Sciatic nerve (tissue), 2 donors: ENCODE data around the gene SLC44A1. TPM values are rescaled to one million over a fixed set of nuclear protein-coding genes. Genes with fewer than 3 reads are reported as not detected.
A peak's percentile ranks its signal among the peaks of the same experiment; 100 is the strongest.

Experiments
- ATAC-seq: fragments of 200-7000 bp; cut with Tn5 transposase; one replicate; pipeline ENCODE4 v1.9.1; 2020; ENCODE audit warnings: mild to moderate bottlenecking, moderate library complexity
- DNase-seq: peaks from one replicate; pipeline ENCODE4 v3.0.0-alpha.2; 2020; ENCODE audit warnings: low spot score
- intact Hi-C: fragments of 100-400 bp; cut with DNase I; formaldehyde crosslinking; loops from one replicate; pipeline ENCODE4 v1.14.2; 2022
- total RNA-seq: library from RNA; stranded (reverse); fragmentation: NEBNext Ultra II Directional; extraction: Animal tissue kit (Norgen Biotek cat#: 25700); gene quantifications from one replicate; pipeline ENCODE4 v1.2.1, GENCODE V29; 2021
- donor health status: DM: no; HTN: no; CAD: no.
- donor health status: DM: no; HTN: no; CAD: no.

SLC44A1 gene
- total RNA-seq, 1 donor from 2014 or later: 82.2 TPM

DNA sequence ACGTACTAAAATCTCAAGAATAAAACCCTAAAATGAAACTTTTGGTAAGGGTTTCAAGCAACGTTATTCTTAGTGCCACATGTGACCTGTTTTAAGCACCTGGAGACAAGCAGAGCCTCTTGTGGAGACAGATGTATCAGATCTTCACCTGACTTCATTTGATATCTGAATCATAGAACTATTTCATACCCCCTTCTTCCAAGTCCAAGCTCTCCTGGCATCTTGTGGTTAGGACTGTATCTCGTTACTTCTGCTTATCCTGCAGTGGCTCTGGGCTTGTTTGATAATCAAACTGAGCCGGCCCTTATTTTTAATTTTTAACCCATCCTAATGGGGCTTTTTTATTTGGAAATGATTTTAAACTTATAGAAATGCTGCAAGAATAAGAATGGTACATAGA is 192.3 kb downstream of the SLC44A1 start:
- no peak for ATAC-seq
- intact Hi-C loops: no loop called here
- no peak for DNase-seq

GRCh38 chr9:105437704-105438103 is 193.3 kb downstream of the SLC44A1 start:
- no peak for DNase-seq
- intact Hi-C loops: no loop called here
- no peak for ATAC-seq

DNA sequence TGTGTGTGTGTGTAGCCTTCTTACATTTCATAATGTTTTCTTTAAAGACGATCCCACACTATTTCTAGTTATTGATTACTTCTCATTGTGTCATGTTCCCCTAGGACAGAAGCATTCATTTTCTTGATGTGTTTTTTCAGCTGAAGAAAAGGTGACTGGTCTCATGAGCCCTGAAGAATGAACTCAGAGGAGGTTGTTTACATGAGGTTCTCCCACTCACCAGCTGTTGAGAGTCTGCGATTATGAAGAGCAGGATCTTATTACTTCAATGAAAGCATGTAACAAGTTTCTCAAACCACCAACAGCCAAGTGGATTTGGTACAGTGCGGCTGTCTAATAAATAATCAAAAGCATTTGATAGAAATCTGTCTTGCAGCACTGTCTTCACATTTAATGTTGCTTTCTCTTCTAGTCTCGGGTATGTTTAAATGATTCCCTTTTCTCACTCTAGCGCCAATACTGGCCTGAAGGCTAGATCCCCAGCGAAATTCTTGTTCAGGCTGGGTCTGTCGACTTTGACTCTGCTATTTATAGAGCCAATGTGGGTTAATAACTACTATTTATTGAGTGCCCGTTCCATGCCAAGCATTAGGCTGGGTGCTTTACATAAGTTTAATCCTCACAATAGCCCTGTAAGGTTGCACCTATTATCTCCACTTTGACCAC is 193.8 kb downstream of the SLC44A1 start:
- DNase-seq: no peak
- peak; percentile 57 for ATAC-seq
- intact Hi-C loops: no loop called here

GRCh38 chr9:105439428-105439827 is 195.0 kb downstream of the SLC44A1 start:
- ATAC-seq (peak; percentile 70), DNase-seq (no peak)
- intact Hi-C loops: no loop called here

DNA sequence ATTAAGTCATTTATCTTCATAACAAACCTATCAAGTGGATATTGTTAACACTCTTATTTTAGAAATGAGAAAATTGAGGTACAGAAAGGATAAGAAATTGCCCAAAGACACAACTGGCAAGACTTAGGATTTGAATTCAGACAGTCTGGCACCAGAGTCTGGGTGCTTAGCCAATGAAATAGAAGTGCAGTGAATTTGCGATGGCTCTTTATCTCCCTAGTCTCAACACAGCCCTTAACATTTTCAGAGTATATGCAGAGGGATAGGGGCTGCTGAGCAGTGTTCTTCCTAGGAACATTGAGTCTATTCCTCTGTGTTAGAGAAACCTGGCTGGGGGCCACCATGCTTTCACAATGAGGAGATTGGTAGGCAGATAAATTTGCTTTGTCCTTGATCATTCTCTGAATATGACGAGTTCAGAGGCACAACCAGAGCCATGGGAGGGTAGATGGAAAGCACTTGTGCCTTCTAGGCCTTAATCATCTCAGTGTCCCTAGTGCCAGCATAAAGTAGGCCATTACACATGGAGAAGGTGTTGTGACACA is 197.2 kb downstream of the SLC44A1 start:
- intact Hi-C loops: no loop called here
- ATAC-seq: no peak
- no peak for DNase-seq

DNA sequence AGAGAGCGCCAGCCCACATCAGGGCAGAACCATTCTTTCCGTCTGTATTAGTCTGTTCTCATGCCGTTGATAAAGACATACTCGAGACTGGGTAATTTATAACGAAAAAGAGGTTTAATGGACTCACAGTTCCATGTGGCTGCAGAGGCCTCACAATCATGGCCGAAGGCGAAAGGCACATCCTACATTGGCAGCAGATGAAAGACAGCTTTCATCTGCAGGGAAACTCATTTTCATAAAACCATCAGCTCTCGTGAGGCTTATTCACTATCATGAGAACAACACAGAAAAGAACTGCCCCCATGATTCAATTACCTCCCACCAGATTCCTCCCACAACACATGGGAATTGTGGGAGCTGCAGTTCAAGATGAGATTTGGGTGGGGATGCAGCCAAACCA is 198.7 kb downstream of the SLC44A1 start:
- DNase-seq (no peak), ATAC-seq (no peak)
- intact Hi-C loops: no loop called here

DNA sequence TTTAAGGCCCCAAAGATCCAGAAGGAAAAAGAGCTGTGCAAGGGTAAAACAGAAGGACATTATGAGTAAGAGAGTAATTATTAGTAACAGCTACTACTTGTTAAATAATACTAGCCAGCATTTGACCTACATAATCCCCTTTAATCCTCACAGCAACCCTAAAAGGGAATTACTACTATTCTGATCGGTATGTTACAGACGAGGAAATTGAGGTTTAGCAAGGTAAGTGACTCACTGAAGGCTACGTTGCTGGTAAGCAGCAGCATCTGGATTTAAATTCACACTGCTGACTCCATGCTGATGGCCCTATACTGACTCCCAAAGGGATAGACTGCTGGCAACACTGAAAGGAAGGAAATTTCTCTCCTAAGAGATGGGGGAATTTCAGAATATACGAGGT is 199.7 kb downstream of the SLC44A1 start:
- no peak for ATAC-seq
- intact Hi-C loops: no loop called here
- DNase-seq: no peak

- ATAC-seq (peak; percentile 9), DNase-seq (no peak)
- intact Hi-C loops: no loop called here
These were observed 200.9 kb downstream of the SLC44A1 start for GRCh38 chr9:105445203-105445881.

DNA sequence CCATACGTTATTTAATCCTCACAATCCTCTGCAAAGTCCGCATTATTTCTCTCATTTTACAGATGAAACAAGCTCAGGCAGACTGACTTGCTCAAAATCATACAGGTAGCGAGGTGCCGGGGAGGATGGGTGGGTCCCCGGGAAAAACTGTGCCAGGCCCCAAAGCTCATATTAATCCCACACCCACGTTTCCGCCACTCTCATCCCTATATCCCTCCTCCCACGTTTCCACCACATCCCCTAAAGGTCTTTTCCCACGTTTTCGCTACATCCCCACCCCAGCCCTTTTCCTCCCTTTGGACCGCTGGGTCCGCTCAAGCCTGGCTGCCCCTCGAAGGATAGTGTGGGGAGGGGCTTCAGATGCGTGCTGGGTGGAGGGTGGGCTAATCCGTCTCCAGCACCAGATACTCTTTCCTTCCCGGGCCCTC is 202.9 kb downstream of the SLC44A1 start:
- ATAC-seq: no peak
- no peak for DNase-seq
- intact Hi-C loops: no loop called here

GRCh38 chr9:105447814-105448812 is 203.7 kb downstream of the SLC44A1 start, which contains the start of gene FSD1L:
FSD1L (plus strand) TSS chr9:105448034; CDS start chr9:105448221, 187 bp downstream.
- ATAC-seq: peak; percentile 97

DNA sequence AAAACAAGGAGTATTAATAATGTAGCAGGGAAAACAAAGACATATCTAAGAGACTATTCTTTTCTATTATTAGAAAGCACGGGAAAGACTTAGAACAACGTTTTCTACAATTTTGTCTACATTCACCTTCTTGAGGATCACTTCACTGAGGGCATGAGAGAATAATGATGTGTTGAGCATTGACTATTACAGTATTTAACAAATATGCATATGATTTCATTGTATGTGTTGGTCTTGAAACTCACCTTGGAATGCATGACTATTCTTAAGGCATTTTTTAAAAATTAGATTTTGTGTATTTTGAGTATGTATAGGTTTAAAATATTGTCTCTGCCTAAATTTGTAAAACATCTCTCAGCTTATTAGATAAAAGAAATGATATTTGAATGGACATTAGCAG is 204.6 kb downstream of the SLC44A1 start:
- ATAC-seq (no peak), DNase-seq (no peak)
- intact Hi-C loops: no loop called here

More at GRCh38 chr9:105447814-105448812, 203.7 kb downstream of the SLC44A1 start, which contains the start of gene FSD1L:
- DNase-seq: peak; percentile 95
- intact Hi-C loops: no loop called here

- intact Hi-C loops: no loop called here
- DNase-seq: no peak
- ATAC-seq: no peak
These were observed 207.7 kb downstream of the SLC44A1 start for GRCh38 chr9:105452185-105452584.

GRCh38 chr9:105455836-105456475 is 211.5 kb downstream of the SLC44A1 start:
- ATAC-seq (no peak), DNase-seq (no peak)
- intact Hi-C loops: no loop called here

GRCh38 chr9:105457560-105458294 is 213.3 kb downstream of the SLC44A1 start:
- intact Hi-C loops: no loop called here

GRCh38 chr9:105458404-105458803 is 214.0 kb downstream of the SLC44A1 start:
- ATAC-seq: no peak
- no peak for DNase-seq
- intact Hi-C loops: no loop called here

More at GRCh38 chr9:105457560-105458294, 213.3 kb downstream of the SLC44A1 start:
- ATAC-seq (peak; percentile 28), DNase-seq (no peak)

DNA sequence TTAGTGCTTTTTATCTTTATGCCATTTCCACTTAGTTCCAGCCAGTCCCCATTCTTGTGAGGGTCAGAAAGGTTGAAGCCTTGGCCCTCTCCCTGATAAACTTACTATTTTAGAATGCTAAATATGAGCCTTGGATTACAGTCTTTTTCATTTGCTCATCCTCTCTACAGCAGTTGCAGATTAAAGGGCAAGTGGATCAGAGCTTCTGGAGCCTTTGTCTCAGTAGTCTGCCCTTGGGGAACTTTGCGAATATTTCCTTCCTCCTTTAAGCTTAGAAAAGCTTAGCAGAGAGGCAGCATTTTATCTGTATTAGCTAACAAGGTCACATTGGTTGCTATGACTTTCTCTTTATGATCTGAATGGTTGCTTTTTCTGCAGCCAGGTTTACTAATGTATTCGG is 214.9 kb downstream of the SLC44A1 start:
- DNase-seq (no peak), ATAC-seq (no peak)
- intact Hi-C loops: no loop called here

GRCh38 chr9:105466898-105467455 is 222.5 kb downstream of the SLC44A1 start:
- intact Hi-C loops: no loop called here
- ATAC-seq (no peak), DNase-seq (no peak)

DNA sequence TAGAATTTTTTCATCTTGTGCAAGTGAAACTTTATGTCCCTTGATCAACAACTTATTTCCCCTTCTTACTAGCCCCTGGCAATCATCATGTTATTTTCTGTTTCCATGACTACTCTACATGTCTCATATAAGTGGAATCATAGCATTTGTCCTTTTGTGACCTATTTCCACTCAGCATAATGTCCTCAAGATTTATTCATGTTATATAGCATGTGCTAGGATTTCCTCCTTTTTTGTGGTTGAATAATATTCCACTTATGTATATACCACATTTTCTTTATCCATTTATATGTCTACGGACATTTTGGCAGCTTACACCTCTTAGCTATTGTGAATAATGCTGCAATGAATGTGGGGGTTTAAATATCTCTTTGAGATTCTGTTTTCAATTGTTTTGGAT is 224.4 kb downstream of the SLC44A1 start:
- intact Hi-C loops: no loop called here
- ATAC-seq (no peak), DNase-seq (no peak)
